NCI-H2081 treated with DMSO at 0.1 percent for 48 hours (cell line): ENCODE data around the gene TPPP3.
"Not testable (repeated sequence)": the region's sequence is repeated elsewhere in the genome, so short reads cannot be mapped to it uniquely, and the experiment has no call there.

Experiments used
- DNase-seq: peaks from one replicate; lab custom pipeline; 2025; lab: John Stamatoyannopoulos, UW

TPPP3 gene

GRCh38 chr16:67425580-67425979 lies 32.3 kb upstream of the TPPP3 start:
- no peak for DNase-seq

- DNase-seq, result no peak
Measured at GRCh38 chr16:67425061-67425460, 31.8 kb upstream of the TPPP3 start.

- DNase-seq, result no peak
Measured at GRCh38 chr16:67424261-67424615, 30.9 kb upstream of the TPPP3 start.

GRCh38 chr16:67423611-67424260 lies 30.4 kb upstream of the TPPP3 start:
- no peak for DNase-seq

GRCh38 chr16:67423015-67423414 lies 29.7 kb upstream of the TPPP3 start:
- DNase-seq, result no peak

GRCh38 chr16:67421030-67421429 lies 27.7 kb upstream of the TPPP3 start:
- DNase-seq, result no peak

- DNase-seq, result no peak
Measured at GRCh38 chr16:67419931-67420330, 26.6 kb upstream of the TPPP3 start.

GRCh38 chr16:67419502-67419901 lies 26.2 kb upstream of the TPPP3 start:
- no peak for DNase-seq

GRCh38 chr16:67417333-67418061 lies 24.2 kb upstream of the TPPP3 start:
- no peak for DNase-seq

GRCh38 chr16:67415872-67416793 lies 22.8 kb upstream of the TPPP3 start, which contains the start of gene ZDHHC1:
TSS of gene ZDHHC1 (minus strand) at chr16:67416477. CDS start at chr16:67407775, 8,702 bp downstream.
- DNase-seq, result no peak

GRCh38 chr16:67415421-67415820 lies 22.1 kb upstream of the TPPP3 start:
- not testable (repeated sequence) for DNase-seq

GRCh38 chr16:67413978-67414911 lies 20.9 kb upstream of the TPPP3 start:
- no peak for DNase-seq

GRCh38 chr16:67412294-67412693 lies 19.0 kb upstream of the TPPP3 start:
- DNase-seq, result no peak

GRCh38 chr16:67411339-67411738 lies 18.0 kb upstream of the TPPP3 start:
- DNase-seq, result no peak

GRCh38 chr16:67409631-67410030 lies 16.3 kb upstream of the TPPP3 start:
- no peak for DNase-seq

GRCh38 chr16:67407788-67408452 lies 14.6 kb upstream of the TPPP3 start:
- no peak for DNase-seq

- no peak for DNase-seq
Measured at GRCh38 chr16:67407176-67407787, 14.0 kb upstream of the TPPP3 start.

GRCh38 chr16:67406111-67406971 lies 13.0 kb upstream of the TPPP3 start:
- no peak for DNase-seq

- DNase-seq, result no peak
Measured at GRCh38 chr16:67405336-67405735, 12.0 kb upstream of the TPPP3 start.
